IPS DF 4.7 (cell line): ENCODE data around the gene ABHD2.
"Not testable (repeated sequence)": the region's sequence is repeated elsewhere in the genome, so short reads cannot be mapped to it uniquely, and the experiment has no call there.

ENCODE experiments used
- DNase-seq: peaks from one replicate; pipeline ENCODE4 v3.0.0-alpha.2; 2013; ENCODE audit warnings: low spot score; ENCODE audit errors: extremely low read depth

Gene ABHD2

DNA sequence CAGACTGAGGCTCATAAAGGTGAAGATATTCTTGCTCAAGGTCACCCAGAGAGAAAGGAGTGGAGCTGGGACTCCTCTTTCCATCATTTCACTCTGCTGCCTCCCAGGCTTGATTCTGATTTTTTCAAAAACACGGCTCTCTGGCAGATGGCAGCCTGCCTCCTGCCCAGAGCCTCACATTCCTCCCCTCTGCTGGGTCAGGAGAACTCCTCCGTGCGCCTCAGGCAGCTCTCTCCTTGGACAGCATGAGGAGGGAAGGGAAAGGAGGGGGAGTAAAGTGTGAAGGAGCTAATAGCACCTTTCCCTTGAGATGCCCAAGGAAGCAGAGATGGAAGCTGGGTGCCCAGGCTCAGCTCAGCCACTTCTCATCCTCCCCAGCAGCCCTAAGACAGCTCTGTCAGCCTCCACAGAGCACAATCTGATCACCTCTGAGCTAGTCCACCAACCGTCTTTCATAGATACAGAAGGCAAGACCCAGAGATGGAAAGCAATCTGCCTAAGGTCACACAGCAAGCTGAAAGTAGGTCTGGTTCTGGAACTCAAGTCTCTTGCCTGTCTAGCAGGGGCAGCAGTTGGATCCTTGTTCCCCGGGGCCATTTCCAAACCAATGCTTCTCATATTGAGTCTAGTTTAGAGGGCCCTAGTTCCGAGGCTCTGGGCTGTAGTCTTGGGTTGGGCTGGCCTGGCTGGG is 129.6 kb downstream of the ABHD2 start:
- DNase-seq = no peak

DNA sequence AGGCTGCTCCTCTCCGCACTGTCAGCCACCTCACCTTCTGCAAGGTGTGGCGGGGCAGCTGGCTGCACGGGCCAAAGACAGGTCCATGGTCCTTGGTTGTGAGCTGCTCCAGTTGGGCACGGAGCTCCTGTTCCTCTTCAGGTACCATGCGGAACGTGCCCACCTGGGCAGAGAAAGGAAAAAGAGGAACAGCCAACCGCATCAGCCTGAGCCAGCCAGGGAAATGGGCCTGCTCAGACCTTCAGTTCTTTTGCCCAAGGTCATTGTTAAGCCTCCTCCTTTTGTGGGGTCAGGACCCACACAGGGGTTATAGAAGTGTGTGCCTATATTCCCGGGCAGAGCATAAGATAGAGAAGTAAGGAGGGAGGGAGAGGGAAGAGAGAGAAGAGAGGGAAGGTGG is 130.3 kb downstream of the ABHD2 start:
- no peak for DNase-seq

DNA sequence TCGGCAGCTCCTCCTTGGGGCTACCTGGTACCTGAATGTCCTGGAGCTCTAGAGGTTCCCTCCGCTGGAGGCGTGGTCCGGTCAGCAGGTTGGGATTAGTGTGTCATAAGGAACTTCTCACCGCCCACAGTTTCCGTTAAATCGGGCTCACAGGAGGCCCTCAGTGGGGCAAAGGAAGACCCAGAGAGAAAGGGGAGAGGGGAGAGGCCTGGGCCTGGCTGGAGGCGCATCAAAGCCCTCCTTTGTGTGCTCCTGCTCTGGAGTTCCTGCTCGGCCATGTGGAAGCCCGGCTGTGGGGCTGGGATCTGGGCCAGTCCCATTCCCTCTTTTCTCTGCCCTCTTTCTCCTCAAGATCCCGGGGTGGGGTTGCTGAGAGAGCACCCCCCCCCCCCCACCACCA is 133.3 kb downstream of the ABHD2 start, which contains the start of gene RLBP1:
Gene RLBP1, minus strand, starts transcription at position 37 of the 400 bp plus-strand sequence. CDS start 2,604 bp downstream, outside the sequence.
- no peak for DNase-seq

DNA sequence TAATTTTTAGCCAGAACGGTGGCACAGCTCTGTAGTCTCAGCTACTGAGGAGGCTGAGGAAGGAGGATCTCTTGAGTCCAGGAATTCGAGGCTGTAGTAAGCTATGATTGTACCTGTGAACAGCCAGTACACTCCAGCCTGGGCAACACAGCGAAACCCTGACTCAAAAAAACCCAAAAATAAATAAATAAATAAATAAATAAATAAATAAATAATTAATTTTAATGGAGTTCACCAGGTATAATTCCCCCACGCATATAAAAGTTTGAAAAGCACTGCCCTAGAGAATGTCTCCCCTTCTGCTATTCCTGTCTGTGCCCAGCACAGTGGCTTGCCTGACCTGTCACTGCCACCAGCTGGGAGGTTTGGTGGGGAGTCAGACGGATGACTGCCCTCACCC is 137.3 kb downstream of the ABHD2 start:
- DNase-seq = no peak

DNA sequence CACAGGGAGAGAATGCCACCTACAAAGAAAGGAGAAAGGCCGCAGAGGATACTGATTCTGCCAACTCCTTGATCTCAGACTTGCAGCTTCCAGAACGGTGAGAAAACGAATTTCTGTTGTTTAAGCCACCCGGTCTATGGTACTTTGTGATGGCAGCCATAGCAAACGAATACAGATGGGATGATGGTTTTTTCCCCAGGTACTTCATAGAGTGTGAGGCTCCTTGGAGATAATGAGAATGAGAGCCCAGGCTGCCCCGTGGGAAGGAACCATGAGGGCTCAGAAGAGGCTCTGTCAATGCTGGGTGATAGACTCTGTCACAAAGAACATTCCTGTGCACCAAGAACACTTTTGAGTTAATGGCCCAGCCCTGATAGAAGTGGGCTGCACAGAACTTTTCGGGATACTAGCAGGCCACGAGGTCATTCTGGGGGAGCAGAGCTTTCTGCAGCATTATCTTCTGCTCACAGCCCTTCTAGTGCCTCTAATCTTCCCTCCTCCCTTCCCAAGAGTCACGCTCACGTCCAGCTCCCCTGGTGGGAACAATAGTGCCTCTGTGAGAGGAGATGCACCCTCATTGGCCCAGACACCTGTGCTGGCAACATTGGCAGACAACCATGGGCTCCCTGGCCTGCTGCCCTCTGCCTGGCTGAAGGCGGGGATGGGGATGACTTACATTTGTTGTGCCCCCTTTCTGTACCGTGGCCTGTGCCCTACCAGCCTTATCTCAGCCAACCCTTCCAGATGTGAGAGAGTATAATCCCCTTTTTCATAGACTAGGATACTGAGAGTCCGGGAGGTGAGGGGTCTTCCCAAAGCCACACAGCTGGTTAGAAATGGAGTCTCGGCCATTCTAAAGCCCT is 138.3 kb downstream of the ABHD2 start:
- no peak for DNase-seq

DNA sequence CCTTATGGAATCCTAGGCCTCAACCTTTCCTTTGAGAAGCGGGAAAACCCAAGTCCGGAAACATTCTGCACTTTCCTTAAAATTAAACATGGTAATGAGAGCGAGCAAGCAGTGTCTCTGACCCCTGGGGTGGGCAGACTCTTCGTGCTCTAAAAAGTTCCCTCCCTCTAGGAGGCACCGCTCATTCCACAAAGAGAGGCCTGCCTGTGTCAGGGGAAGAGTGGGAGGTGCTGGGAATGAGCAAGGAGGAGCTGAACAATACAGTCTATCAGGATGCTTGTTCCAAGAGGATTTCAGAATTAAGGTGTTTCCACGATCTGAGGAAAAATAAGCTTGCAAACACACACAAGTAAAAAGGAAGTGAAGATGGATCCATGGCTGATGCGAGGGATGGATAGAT is 139.2 kb downstream of the ABHD2 start:
- no peak for DNase-seq

DNA sequence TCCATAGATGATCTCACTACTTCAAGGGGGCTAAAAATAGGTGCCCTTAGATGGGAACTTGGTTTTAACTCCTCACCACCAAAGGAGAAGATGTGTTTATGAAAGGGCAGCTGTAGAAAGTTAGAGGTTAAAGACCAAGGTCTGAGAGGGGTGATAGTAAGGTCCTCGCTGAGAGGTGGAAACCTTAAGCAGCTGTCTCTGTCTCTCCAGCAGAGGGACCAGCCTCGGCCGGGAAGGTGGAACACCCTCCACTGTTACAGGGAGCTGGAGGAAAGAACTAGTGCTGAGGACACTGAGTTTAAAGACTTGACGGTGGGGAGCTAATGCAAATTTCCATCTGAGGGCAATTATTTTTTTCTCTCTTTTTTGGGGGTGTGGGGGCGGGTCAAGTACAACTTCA is 142.0 kb downstream of the ABHD2 start:
- DNase-seq = no peak

DNA sequence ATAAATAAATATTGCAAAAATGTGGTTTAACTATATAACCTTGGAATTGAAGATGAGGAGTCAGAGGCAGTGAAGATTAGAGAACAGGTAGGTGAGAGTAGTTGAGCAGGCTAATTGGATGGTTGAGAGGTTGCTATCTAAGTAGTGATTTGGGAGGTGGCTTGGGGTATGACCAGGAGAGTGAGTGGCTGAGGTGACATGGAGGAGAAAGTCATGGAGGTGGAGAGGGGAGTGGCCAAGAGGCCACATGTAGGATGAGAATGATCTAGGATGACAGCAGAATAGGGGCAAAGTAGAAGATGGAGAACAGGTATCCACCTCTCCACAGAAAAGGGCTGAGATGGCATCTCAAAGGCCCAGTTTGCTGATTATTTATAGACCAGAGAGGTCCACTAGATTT is 143.6 kb downstream of the ABHD2 start:
- no peak for DNase-seq

DNA sequence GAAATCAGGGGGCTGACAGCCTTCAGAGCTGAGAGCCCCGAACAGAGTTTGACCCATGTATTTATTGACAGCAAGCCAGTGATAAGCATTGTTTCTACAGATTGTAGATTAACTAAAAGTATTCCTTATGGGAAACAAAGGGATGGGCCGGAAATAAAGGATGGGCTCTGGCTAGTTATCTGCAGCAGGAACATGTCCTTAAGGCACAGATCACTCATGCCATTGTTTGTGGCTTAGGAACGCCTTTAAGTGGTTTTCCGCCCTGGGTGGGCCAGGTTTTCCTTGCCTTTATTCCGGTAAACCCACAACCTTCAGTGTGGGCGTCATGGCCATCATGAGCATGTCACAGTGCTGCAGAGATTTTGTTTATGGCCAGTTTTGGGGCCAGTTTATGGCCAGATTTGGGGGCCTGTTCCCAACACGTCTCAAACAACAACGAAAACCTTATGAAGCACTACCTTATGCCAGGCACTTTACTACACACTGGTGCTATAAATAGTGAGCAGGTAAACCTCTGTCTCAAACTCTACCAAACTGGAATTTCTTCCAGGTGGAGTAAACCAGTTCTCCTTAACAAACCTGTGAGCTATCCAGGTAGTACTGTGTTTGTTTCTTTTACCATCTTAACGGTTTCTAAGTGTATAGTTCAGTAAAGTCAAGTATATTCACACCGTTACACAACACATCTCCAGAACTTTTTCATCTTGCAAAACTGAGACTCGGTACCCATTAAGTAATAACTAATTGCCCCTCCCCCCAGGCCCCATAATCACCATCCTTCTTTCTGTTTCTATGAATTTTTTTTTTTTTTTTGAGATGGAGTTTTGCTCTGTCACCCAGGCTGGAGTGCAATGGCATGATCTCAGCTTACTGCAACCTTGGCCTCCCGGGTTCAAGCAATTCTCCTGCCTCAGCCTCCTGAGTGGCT is 151.9 kb downstream of the ABHD2 start:
- not testable (repeated sequence) for DNase-seq

DNA sequence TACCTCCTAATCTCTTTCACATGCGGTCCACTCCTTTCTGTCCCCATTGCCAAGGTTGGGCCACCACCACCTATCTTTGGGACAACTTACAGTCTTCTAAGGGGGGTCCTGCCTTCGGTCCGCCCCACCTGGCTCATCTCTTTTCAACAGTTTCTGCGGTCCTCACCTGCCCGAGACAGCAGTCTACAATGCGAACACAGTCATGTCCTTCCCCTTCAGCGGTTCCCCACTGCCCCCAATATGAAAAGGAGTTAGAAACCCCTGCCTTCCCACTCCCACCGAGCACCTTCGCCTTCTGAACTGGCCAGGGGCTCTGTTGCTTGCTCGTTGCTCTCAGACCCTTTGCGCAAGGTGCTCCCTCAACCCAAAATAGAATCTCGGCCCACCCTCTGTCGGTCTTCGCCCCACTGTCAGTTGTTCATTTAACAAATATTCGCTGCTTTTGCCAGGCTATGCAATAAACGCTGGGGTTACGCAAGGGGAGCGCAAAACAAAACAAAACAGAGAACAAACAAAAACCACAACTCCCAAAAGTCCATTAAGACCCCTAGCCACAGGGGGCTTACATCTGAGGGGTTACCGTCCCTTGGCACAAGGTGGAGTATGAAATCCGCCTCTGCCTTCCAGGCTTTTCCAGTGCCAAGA is 154.9 kb downstream of the ABHD2 start:
- no peak for DNase-seq

DNA sequence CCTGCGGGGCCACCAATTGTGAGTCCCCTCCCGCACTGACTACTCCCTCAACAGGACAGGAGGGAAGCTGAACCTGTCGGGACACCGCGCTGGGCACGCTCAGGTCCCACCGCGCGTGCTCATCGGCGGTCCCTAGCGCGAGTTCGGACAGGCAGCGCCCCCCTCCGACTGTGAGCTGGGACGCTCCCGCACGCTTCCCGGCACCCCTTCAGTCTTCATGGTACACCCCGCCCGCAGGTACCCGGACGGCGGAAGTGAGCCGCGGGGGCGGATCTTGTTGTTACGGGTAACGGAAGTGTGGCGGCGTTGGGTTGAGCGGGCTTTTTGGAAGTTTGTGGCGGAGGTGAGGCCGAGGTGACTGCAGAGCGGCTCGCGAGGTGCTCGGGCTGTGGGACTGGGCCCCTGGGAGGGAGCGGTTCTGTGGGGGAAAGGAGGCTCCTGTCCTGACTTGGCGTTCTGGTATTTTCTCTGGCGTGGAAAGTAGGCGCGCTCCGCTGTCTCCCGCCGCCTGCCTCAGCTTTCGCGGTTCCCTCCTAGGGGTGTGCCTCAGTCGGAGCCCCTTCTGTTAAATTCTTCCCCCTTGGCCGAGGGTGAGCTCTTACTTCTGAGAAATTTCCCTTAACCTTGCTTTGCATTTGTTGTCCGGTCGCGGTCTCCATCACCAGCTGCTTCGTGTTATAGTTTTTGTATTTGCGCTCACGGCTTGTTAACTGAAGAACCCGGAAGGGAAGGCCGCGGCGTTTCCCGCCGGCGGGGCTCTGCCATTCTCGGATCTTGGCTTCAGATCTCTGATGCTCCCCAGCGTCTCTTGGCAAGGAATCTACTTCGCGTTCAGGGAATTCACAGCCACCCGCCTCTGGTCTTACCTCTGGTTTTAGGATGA is 155.7 kb downstream of the ABHD2 start, which contains the start of gene FANCI:
Gene FANCI, plus strand, starts transcription at position 289 of the 883 bp plus-strand sequence. CDS start 3,669 bp downstream, outside the sequence.
- DNase-seq = peak; percentile 64

DNA sequence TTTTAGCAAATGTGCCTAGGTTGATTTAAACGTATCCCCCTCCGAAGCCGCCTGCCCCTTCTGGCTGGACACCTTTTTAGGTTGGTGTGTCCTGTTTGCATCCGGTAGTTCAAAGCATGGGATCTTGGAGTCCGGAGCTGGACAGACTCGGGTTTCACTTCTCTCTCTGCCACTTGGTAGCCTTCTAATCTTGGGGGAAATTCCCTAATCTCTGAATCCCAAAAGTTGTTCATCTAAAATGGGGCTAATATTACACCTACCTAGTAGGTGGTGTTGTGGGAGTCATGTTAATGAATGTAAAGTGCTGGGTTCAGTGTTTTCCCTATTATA is 156.3 kb downstream of the ABHD2 start:
- DNase-seq = no peak

DNA sequence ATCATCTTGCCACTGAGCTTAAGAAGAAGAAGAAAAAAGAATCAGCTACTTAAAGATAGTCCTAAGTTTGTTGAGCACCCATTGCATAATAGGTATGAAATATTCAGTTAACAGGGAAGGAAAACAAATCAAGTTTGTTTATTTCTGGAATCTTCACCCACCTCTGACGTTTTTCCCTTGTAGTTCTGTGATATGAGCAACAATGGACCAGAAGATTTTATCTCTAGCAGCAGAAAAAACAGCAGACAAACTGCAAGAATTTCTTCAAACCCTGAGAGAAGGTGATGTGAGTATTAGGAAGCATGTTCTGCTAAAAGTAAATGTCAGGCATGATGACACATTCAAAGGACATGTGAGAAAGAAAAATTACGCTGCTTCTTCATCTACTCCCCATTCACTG is 159.2 kb downstream of the ABHD2 start:
- no peak for DNase-seq

DNA sequence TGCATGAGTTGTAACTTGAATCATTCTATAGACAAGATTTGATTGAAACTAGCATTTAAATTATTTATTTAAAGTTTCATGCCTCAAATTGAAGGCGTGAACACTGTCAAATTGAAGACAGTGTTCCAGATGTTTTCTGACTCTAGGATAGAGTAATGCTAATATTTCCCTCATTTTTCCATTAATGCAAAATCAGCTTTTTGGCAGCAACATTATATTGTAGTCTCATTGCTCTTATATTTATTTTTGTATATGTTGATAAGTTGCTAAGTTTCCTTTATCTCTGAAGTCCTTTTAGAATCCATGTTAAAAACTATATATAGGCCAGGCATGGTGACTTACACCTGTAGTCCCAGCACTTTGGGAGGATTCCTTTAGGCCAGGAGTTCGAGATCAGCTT is 160.3 kb downstream of the ABHD2 start:
- DNase-seq = no peak

DNA sequence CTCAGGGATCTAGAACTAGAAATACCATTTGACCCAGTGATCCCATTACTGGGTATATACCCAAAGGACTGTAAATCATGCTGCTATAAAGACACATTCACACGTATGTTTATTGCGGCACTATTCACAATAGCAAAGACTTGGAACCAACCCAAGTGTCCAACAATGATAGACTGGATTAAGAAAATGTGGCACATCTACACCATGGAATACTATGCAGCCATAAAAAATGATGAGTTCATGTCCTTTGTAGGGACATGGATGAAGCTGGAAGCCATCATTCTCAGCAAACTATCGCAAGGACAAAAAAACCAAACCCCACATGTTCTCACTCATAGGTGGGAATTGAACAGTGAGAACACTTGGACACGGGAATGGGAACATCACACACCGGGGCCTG is 161.9 kb downstream of the ABHD2 start:
- not testable (repeated sequence) for DNase-seq
